SU-DHL-6 (cell line): Measurements from ENCODE around the gene PRMT9.

Experiments used
- H2AFZ ChIP-seq: fragments of 200-600 bp; sonication (generic); 2 replicates; pipeline ENCODE4 v1.6.1; 2014; ENCODE audit warnings: low read depth, mild to moderate bottlenecking, moderate library complexity, mixed read lengths, antibody characterized with exemption, low read length; ENCODE audit not compliant: severe bottlenecking
- H3F3A ChIP-seq: fragments of 200-600 bp; shearing (Covaris generic); 2 replicates; pipeline ENCODE4 v1.6.0; 2016; ENCODE audit warnings: antibody characterized with exemption, mild to moderate bottlenecking; ENCODE audit not compliant: insufficient read depth
- H3K27ac ChIP-seq: fragments of 200-600 bp; sonication (generic); 2 replicates; pipeline ENCODE4 v1.5.1; 2016; ENCODE audit warnings: low read depth, mild to moderate bottlenecking, low read length, moderate library complexity, mixed read lengths
- H3K27me3 ChIP-seq: fragments of 200-600 bp; sonication (generic), shearing (Covaris generic); 2 replicates; pipeline ENCODE4 v1.6.0; 2014; ENCODE audit warnings: mild to moderate bottlenecking, low read length
- H3K36me3 ChIP-seq: fragments of 200-600 bp; sonication (generic); 2 replicates; pipeline ENCODE4 v1.6.1; 2014; ENCODE audit warnings: mild to moderate bottlenecking, low read length, mixed read lengths
- H3K4me2 ChIP-seq: fragments of 300-600, 200-600 bp; shearing (Covaris generic), sonication (generic); 2 replicates; pipeline ENCODE4 v1.6.0; 2014; ENCODE audit warnings: low read length, low read depth, mild to moderate bottlenecking; ENCODE audit not compliant: poor library complexity, severe bottlenecking
- H3K4me3 ChIP-seq: fragments of 200-600 bp; sonication (generic); 2 replicates; pipeline ENCODE4 v1.5.1; 2014; ENCODE audit warnings: antibody characterized with exemption, low read length, mild to moderate bottlenecking, mixed read lengths; ENCODE audit not compliant: insufficient read depth, poor library complexity, severe bottlenecking
- H3K79me2 ChIP-seq: fragments of 200-600 bp; sonication (generic); 2 replicates; pipeline ENCODE4 v1.6.1; 2014; ENCODE audit warnings: mild to moderate bottlenecking, low read length, moderate library complexity; ENCODE audit not compliant: insufficient read depth
- H3K9ac ChIP-seq: fragments of 200-600 bp; sonication (generic); 2 replicates; pipeline ENCODE4 v1.7.0; 2014; ENCODE audit warnings: mild to moderate bottlenecking, low read length
- H3K9me2 ChIP-seq: fragments of 200-600 bp; sonication (generic); replicated peaks from 2 replicates; pipeline ENCODE4 v1.6.1; 2014; ENCODE audit warnings: low read length; ENCODE audit not compliant: insufficient read depth
- H3K9me3 ChIP-seq: fragments of 200-600 bp; sonication (generic); 2 replicates; pipeline ENCODE4 v1.6.1; 2014; ENCODE audit warnings: low read length, mixed read lengths; ENCODE audit not compliant: insufficient read depth
- H4K20me1 ChIP-seq: fragments of 200-600 bp; sonication (generic); 2 replicates; pipeline ENCODE4 v1.6.1; 2014; ENCODE audit warnings: low read depth, mild to moderate bottlenecking, antibody characterized with exemption, low read length, moderate library complexity, mixed read lengths
- EZH2phosphoT487 ChIP-seq: fragments of 200-600 bp; sonication (generic), shearing (Covaris generic); conservative IDR thresholded peaks from 2 replicates; pipeline ENCODE4 v1.6.1; 2018; ENCODE audit warnings: mild to moderate bottlenecking, antibody characterized with exemption, low read length, moderate library complexity, mixed read lengths
- TF ChIP-seq, protein P1 (sequence below): fragments of 200-600 bp; sonication (generic); IDR thresholded peaks from one replicate; pipeline ENCODE4 v1.5.1; 2017; ENCODE audit warnings: antibody characterized with exemption, mild to moderate bottlenecking, low read length, moderate library complexity; ENCODE audit not compliant: insufficient read depth, poor library complexity, severe bottlenecking

PRMT9 gene

DNA sequence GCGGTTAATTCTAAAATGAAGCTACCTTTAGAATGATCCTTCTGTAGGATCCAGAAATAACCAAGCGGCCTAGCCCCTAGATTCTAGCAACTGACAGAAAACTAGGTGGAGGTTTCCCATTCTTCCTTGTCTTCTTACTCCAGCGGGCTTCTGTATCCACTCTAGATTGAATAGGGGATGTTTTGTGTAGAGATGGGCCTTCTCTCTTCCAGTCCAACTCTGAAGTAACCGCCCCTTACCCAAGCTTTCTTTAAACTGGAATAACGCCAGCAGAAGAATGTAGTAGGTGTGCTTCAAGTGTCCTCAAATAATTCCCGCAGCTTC is 67.2 kb downstream of the PRMT9 start:
- H3K4me3 ChIP-seq = peak overlapping the region; percentile 94

DNA sequence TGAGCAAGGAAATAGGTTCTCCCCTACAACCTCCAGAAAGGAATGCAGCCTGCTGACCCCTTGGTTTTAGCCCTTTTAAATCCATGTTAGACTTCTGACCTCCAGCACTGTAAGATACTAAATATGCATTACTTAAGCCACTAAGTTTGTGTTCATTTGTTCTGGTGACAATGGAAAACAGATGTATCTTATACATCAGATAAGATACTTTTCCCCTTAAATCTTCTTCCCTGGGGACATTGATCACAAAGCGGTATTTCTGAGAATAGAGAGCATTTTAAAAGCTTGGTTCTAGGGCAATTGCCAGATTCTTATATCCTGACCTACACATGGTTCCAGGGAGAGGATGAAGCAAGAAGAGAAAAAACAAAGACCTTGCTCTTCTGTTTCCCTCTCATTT is 73.3 kb downstream of the PRMT9 start:
- Histone ChIP-seq H3K36me3 (no peaks in the 10 kb centered on the region), H3K27ac (no peak overlapping the region), H3F3A (peaks cover 4% of the 10 kb centered on the region; the same call in 1 of the 2 replicates), H3K9me2 (no peaks in the 10 kb centered on the region), H3K9me3 (no peaks in the 10 kb centered on the region), H2AFZ (no peak overlapping the region), H3K4me2 (no peak overlapping the region), H3K4me3 (no peak overlapping the region), H4K20me1 (no peaks in the 10 kb centered on the region), H3K79me2 (no peaks in the 10 kb centered on the region), H3K27me3 (no peaks in the 10 kb centered on the region), H3K9ac (no peak overlapping the region)
- TF ChIP-seq, protein P1, sequence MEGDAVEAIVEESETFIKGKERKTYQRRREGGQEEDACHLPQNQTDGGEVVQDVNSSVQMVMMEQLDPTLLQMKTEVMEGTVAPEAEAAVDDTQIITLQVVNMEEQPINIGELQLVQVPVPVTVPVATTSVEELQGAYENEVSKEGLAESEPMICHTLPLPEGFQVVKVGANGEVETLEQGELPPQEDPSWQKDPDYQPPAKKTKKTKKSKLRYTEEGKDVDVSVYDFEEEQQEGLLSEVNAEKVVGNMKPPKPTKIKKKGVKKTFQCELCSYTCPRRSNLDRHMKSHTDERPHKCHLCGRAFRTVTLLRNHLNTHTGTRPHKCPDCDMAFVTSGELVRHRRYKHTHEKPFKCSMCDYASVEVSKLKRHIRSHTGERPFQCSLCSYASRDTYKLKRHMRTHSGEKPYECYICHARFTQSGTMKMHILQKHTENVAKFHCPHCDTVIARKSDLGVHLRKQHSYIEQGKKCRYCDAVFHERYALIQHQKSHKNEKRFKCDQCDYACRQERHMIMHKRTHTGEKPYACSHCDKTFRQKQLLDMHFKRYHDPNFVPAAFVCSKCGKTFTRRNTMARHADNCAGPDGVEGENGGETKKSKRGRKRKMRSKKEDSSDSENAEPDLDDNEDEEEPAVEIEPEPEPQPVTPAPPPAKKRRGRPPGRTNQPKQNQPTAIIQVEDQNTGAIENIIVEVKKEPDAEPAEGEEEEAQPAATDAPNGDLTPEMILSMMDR = no peak
- TF ChIP-seq EZH2phosphoT487 = no peak

More for the DNA sequence above, 67.2 kb downstream of the PRMT9 start:
- Histone ChIP-seq H3K9me3 (no peaks in the 10 kb centered on the region), H4K20me1 (no peaks in the 10 kb centered on the region), H3K79me2 (peaks cover 45% of the 10 kb centered on the region), H3K27me3 (no peaks in the 10 kb centered on the region), H3F3A (peaks cover 7% of the 10 kb centered on the region; the same call in 1 of the 2 replicates), H3K36me3 (no peaks in the 10 kb centered on the region), H3K4me2 (peak overlapping the region; percentile 91), H3K9ac (peak overlapping the region; percentile 80), H3K27ac (no peak overlapping the region), H3K9me2 (no peaks in the 10 kb centered on the region), H2AFZ (peak overlapping the region; percentile 86)
- TF ChIP-seq EZH2phosphoT487 = no peak
- TF ChIP-seq, protein P1 = no peak

DNA sequence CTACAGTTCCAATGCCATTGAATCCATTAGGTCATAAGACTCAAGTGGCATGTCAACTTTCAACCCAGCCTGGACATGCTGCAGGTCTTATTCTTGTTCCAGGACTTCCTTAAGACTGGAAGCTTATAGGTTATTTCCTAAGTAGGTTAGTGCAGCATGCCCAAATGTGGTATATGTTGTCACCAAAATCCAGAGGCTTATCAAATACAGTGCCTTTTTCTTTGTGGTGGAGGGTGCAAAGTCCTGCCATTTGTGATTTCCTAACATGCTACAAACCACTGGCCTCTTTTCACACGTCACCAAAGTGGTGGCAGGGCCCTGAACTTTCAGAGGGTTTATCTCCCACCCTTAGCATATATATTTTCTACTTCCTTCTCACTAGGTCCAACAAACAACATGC is 76.5 kb downstream of the PRMT9 start:
- Histone ChIP-seq H3K9ac (no peak overlapping the region), H4K20me1 (no peaks in the 10 kb centered on the region), H3K9me2 (no peaks in the 10 kb centered on the region), H3F3A (no peaks in the 10 kb centered on the region), H3K9me3 (no peaks in the 10 kb centered on the region), H3K4me3 (no peak overlapping the region), H3K27me3 (no peaks in the 10 kb centered on the region), H3K36me3 (no peaks in the 10 kb centered on the region), H2AFZ (no peak overlapping the region), H3K79me2 (no peaks in the 10 kb centered on the region), H3K4me2 (no peak overlapping the region), H3K27ac (no peak overlapping the region)
- TF ChIP-seq, protein P1 = no peak

DNA sequence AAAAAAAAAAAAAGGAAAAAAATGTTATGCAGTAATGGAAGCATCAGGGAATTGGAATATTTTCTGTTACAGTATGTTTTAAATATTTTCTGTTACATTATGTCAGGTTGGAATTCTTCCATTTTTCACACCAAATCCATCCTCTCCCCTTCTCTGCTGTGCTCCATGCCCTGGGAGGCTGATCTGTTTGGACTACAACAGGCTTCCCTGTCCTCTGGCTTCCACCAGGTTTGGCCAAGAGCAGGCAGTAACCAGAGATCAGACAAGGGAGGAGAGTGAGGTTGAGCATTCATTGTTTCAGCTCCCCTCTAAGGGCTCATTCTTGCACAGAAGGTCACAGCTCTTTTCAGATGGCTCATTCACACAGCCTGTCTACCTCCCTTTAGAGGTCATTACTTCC is 78.5 kb downstream of the PRMT9 start:
- H2AFZ ChIP-seq = no peak overlapping the region
- no peak overlapping the region for H3K9ac ChIP-seq

More for the DNA sequence above, 78.5 kb downstream of the PRMT9 start:
- TF ChIP-seq, protein P1 = no peak
- no peak for TF ChIP-seq EZH2phosphoT487
- H3F3A ChIP-seq = no peaks in the 10 kb centered on the region
- H3K4me3 ChIP-seq = no peak overlapping the region
- no peaks in the 10 kb centered on the region for H3K9me3 ChIP-seq
- H3K27ac ChIP-seq = no peak overlapping the region
- no peaks in the 10 kb centered on the region for H3K27me3 ChIP-seq
- H3K9me2 ChIP-seq = no peaks in the 10 kb centered on the region
- H3K36me3 ChIP-seq = no peaks in the 10 kb centered on the region
- H3K4me2 ChIP-seq = no peak overlapping the region
- no peaks in the 10 kb centered on the region for H3K79me2 ChIP-seq
- no peaks in the 10 kb centered on the region for H4K20me1 ChIP-seq
